Skeletal muscle tissue (tissue), 5 donors: ENCODE measurements around the gene TBATA. TPM values are rescaled to one million over a fixed set of nuclear protein-coding genes. Genes with fewer than 3 reads are reported as not detected.

ENCODE experiments used
- H3K27ac ChIP-seq: one replicate; pipeline ENCODE4 v1.7.0; 2013; ENCODE audit warnings: mild to moderate bottlenecking, low read depth, low read length, inconsistent platforms
- H3K27me3 ChIP-seq, 3 donors: one replicate each; pipeline ENCODE4 v1.7.0; 2013; ENCODE audit warnings: low read length in 3 of 3; ENCODE audit not compliant: control insufficient read depth in 3 of 3, insufficient read depth in 3 of 3
- H3K36me3 ChIP-seq, 3 donors: one replicate each; pipeline ENCODE4 v1.7.0; 2013; ENCODE audit warnings: low read length in 3 of 3; ENCODE audit not compliant: control insufficient read depth in 3 of 3, insufficient read depth in 3 of 3
- H3K4me1 ChIP-seq, 3 donors: one replicate each; pipeline ENCODE4 v1.7.0; 2013; ENCODE audit warnings: low read length in 3 of 3, mild to moderate bottlenecking in 3 of 3; ENCODE audit not compliant: control insufficient read depth in 3 of 3, insufficient read depth in 3 of 3
- H3K4me3 ChIP-seq, 3 donors: one replicate each; pipeline ENCODE4 v1.7.0; 2013; ENCODE audit warnings: low read length in 3 of 3
- H3K9ac ChIP-seq, 3 donors: one replicate each; pipeline ENCODE4 v1.7.0; 2013; ENCODE audit warnings: low read length in 3 of 3, mild to moderate bottlenecking in 3 of 3, moderate library complexity in 2 of 3, low read depth in 1 of 3
- H3K9me3 ChIP-seq, 3 donors: one replicate each; pipeline ENCODE4 v1.7.0; 2013; ENCODE audit warnings: low read length in 3 of 3; ENCODE audit not compliant: control insufficient read depth in 3 of 3
- small RNA-seq: library from RNA; depleted of rRNA; stranded (forward); fragments of <200 nt; gene quantifications from one replicate; pipeline ENCODE3, GENCODE V24; 2014
- total RNA-seq: library from RNA; depleted of rRNA; stranded (reverse); fragments of >200 nt; gene quantifications from one replicate; pipeline ENCODE4 v1.2.3, GENCODE V29; 2014
- donor health status: Osteomylitis.

The TBATA gene
- total RNA-seq, 1 donor from 2014 or later, result not detected

DNA sequence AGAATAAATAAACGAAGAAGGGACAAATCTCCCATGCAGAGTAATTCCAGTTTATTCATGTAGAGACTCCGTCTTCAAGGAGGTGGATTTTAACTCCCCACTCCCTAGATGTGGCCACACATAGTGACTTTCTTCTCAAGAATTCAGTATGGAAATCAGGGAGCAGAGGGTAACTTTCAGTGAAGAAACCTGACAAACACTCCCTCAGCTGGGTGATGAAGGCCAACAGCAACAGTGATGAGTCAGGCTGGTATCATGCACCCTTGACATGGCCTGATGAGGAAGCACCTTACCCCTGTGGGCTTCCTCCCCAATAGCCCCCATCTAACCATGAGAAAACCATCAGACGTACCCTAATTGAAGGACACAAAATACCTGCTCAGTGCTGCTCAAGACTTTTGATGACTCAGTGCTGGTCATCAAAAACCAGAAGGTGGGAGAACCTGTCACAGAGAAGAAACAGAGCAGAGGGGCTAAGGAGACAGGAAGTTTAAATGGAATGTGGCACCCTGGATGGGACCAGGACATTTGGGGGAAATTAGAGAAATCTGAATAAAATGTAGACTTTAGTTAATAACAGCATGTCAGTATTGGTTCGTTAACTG lies 62.3 kb downstream of the TBATA start:
- Histone ChIP-seq H3K4me1 (peaks cover 0 to 8% (median 0%) of the 10 kb centered on the region in 3 donors), H3K9ac (no peak overlapping the region)

More for the DNA sequence above, 62.3 kb downstream of the TBATA start:
- no peak overlapping the region for H3K27ac ChIP-seq
- H3K9me3 ChIP-seq, result no peaks in the 10 kb centered on the region
- H3K36me3 ChIP-seq, result no peaks in the 10 kb centered on the region
- H3K4me3 ChIP-seq, result no peak overlapping the region
- no peaks in the 10 kb centered on the region for H3K27me3 ChIP-seq

Small RNA genes within 50 kb of the gene (small RNA-seq; reads per million reads assigned to genes)
- not detected for gene RPS26P40

Other genes with a start within 250 kb of the TBATA start
- 2.1 TPM for gene PRF1, start 182.6 kb downstream of the TBATA start, total RNA-seq
- 5.7 TPM for gene ADAMTS14, start 112.9 kb downstream of the TBATA start, total RNA-seq
- 37.1 TPM for gene SGPL1, start 30.6 kb upstream of the TBATA start, total RNA-seq
- gene PCBD1, start 103.2 kb upstream of the TBATA start, total RNA-seq, result 34.4 TPM